ENCODE data around the gene PRDM4. TPM values are rescaled to one million over a fixed set of nuclear protein-coding genes. Genes with fewer than 3 reads are reported as not detected.

PRDM4 gene
- total RNA-seq, 2 experiments from 2014 or later, result 18.8 to 20.6 TPM

DNA sequence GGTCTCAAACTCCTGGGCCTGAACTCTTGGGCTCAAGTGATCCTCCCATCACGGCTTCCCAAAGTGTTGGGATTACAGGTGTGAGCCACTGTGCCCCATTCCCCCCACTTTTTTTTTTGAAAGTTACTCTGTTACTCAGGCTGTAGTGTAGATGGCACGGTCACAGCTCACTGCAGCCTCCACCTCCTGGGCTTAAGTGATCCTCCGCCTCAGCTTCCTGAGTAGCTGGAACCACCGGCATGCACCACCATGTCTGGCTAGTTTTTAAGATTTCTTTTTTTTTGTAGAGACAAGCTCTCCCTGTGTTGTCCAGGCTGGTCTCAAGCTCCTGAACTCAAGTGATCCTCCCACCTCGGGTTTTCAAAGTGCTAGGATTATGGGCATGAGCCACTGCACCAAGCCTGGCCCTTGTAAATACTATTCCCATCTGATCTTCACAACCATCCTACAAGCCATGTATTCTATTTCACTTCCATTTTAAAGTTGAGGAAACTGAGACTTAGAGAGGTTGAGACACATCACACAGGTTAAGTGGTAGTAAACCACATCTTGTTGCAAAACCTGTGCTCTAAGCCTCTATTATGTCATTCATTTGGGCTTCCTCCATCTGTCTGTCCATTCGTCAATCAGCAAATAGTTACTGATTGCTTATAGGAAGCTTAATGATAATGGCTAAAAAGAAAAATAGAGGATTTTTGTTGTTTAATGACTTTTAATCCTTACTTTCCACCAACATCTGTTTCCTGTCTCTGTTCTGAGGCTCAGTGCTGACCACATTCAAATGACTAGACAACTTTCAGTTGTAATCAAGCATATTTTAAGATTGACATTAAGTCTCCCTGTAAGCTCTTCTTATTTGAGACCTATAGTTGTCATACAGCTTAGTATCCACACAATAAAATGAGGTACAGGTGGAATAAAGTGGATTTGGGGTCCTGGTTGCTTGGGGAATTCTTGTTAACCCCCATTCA, 22.8 kb upstream of the PRDM4 start:
- H3K27me3 Mint-ChIP-seq (ENCODE audit: low read depth), result peaks cover 10% of the 10 kb centered on the region
- H3K27ac Mint-ChIP-seq, result no peak overlapping the region
- H3K9me3 Mint-ChIP-seq, result no peaks in the 10 kb centered on the region
- CTCF ChIA-PET, result interaction anchor here (1.1 kb wide), 1 partner anchor 113 kb away, joined by 3 read pairs; no protein-coding TSS in a partner anchor
- H3K4me3 Mint-ChIP-seq, result no peak overlapping the region
- no peaks in the 10 kb centered on the region for H3K4me1 Mint-ChIP-seq (ENCODE audit: low read depth)
- H3K36me3 Mint-ChIP-seq (ENCODE audit: low read depth), result no peaks in the 10 kb centered on the region
- no peak for DNase-seq
- intact Hi-C loops (cut with micrococcal nuclease), result no loop called here

DNA sequence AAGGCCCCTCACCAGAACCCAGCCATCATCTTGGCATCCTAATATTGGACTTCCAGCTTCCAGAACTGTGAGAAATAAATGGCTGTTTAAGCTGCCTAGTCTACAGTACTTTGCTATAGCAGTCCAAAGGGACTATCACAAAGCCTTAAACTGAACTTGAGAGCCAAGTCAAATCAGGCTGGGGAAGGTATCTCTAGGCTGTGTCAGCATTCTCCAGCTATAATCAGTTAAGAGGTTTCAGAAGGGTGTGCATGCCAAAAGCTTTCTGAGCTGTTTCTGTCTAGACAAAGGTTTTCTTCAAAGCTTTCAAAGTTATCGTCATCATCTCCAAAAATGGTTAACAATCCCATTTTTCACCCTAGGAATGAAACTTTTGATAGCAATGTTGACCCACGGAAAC, 21.1 kb upstream of the PRDM4 start:
- no peaks in the 10 kb centered on the region for H3K9me3 Mint-ChIP-seq
- intact Hi-C loops (cut with micrococcal nuclease), result no loop called here
- H3K27me3 Mint-ChIP-seq (ENCODE audit: low read depth), result peaks cover 19% of the 10 kb centered on the region
- CTCF ChIA-PET, result no interaction called here
- no peaks in the 10 kb centered on the region for H3K36me3 Mint-ChIP-seq (ENCODE audit: low read depth)
- H3K4me1 Mint-ChIP-seq (ENCODE audit: low read depth), result no peaks in the 10 kb centered on the region
- no peak overlapping the region for H3K4me3 Mint-ChIP-seq
- no peak for DNase-seq
- no peak overlapping the region for H3K27ac Mint-ChIP-seq

DNA sequence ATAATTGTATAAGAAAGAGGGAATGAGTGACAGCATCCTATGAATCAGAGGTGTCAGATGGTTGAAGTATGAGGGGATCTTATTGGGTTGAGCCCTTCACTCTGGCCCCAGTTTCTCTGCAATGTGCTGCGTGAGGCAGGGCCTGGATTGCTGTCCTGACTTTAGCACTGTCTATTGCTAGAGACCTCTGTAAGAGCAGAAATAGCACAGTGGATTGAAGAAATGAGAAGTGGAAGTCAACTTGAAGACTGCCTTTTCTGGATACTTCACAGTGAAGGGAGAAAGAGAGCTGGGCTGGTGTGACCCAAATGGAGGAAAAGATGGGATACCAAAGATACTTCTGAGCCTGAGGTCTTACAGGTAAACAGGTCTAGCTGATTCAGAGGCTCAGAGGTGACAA, 19.4 kb upstream of the PRDM4 start:
- Mint-ChIP-seq H3K4me1 (ENCODE audit: low read depth) (no peaks in the 10 kb centered on the region), H3K4me3 (no peak overlapping the region), H3K27ac (no peak overlapping the region), H3K9me3 (no peaks in the 10 kb centered on the region), H3K36me3 (ENCODE audit: low read depth) (no peaks in the 10 kb centered on the region), H3K27me3 (ENCODE audit: low read depth) (peaks cover 31% of the 10 kb centered on the region)
- no peak for DNase-seq
- CTCF ChIA-PET, result interaction anchor here (0.8 kb wide), 1 partner anchor 173 kb away, joined by 3 read pairs; no protein-coding TSS in a partner anchor
- intact Hi-C loops (cut with micrococcal nuclease), result no loop called here

DNA sequence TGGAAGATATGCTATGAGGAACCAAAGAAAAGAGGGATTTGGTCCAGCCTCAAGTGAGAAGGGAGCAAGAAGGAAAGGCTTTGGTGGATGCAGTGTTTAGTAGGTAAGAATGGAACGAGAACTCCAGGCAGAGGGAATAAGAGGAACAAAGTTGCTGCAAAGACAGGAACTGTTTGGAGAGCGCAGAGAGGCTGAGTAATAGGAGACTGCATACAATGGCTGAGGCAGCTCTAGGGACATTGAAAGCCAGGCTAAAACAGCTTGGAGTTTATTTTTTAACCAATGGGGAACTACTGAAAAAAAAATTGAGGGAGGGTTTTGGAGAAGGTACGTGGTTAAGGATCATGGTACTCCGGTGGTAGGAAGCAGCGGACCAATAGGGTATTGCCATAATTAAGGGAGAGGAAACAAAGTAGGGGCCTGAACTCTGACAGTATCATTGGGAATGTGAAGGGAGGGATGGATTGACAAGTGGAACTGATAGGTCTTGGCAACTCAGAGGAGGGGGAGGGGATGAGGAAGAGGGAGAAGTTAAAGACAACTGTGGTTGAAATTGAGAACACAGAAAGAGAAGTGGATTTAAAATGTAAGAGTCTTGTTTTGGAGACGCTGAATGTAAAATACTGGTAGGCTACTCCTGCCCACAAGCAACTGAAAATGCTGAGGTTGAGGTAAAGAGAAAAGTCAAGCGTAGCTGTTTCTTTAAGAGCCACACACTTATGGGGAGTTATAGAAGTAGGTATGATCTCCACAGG, 18.3 kb upstream of the PRDM4 start:
- H3K36me3 Mint-ChIP-seq (ENCODE audit: low read depth), result no peaks in the 10 kb centered on the region
- CTCF ChIA-PET, result no interaction called here
- H3K4me1 Mint-ChIP-seq (ENCODE audit: low read depth), result peaks cover 8% of the 10 kb centered on the region
- H3K27ac Mint-ChIP-seq, result no peak overlapping the region
- H3K27me3 Mint-ChIP-seq (ENCODE audit: low read depth), result peaks cover 39% of the 10 kb centered on the region
- intact Hi-C loops (cut with micrococcal nuclease), result no loop called here
- no peaks in the 10 kb centered on the region for H3K9me3 Mint-ChIP-seq
- no peak overlapping the region for H3K4me3 Mint-ChIP-seq
- no peak for DNase-seq

DNA sequence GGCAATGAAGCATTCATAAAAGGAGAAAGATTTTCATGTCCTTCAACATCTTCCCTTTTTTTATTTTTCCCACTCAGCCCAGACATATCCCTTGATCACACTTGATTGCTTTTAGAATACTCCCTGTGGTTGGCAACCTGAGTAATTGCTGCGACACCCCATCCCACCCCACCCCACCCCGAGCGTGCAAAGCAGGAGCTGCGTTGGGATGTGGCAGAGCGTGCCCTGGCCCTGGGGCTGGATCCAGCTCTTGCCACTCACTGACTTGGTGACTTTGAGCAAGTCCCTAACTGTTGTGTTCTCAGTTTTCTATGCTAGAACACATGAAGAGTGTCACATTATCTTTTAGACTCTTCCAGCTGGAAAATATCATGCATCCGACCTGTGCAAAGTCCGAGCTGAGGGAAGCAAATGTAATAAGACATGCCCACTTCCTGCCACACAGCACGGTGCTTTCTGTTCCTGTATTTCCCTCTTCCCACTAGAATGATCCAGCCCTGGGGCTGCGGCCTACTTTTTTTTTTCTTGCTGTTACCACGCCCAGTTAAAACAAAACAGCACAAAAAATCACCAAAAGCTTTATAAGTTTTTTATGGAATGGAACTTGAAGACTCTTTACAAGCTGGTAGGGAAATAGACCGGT, 17.6 kb upstream of the PRDM4 start:
- H3K4me3 Mint-ChIP-seq, result no peak overlapping the region
- no peak overlapping the region for H3K27ac Mint-ChIP-seq
- no peaks in the 10 kb centered on the region for H3K36me3 Mint-ChIP-seq (ENCODE audit: low read depth)
- H3K4me1 Mint-ChIP-seq (ENCODE audit: low read depth), result peaks cover 13% of the 10 kb centered on the region
- intact Hi-C loops (cut with micrococcal nuclease), result no loop called here
- CTCF ChIA-PET, result no interaction called here
- H3K9me3 Mint-ChIP-seq, result no peaks in the 10 kb centered on the region
- no peak for DNase-seq
- peaks cover 45% of the 10 kb centered on the region for H3K27me3 Mint-ChIP-seq (ENCODE audit: low read depth)

DNA sequence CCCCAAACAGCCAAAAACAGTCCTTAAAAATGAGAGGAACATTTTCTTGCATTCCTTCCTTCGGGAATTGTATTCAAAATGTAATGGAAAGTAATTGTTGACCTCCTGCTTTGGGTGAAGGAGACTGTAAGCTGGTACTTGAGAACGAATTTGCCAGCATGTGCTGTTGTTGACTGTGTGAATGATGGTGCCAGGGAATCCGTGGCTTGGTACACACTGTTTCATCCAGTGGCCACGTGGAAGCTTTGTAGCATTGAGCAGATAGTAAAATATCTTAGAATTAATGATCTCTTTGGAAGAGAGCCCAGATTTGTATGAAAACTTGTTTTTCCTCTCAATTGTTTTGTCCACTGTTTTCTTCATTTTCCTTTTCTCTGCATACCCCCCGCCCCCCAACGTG, 15.2 kb upstream of the PRDM4 start:
- Mint-ChIP-seq H3K27me3 (ENCODE audit: low read depth) (peaks cover 51% of the 10 kb centered on the region), H3K4me3 (no peak overlapping the region), H3K4me1 (ENCODE audit: low read depth) (peaks cover 13% of the 10 kb centered on the region), H3K27ac (no peak overlapping the region), H3K36me3 (ENCODE audit: low read depth) (no peaks in the 10 kb centered on the region), H3K9me3 (no peaks in the 10 kb centered on the region)
- DNase-seq, result no peak
- intact Hi-C loops (cut with micrococcal nuclease), result no loop called here
- CTCF ChIA-PET, result interaction anchor here (0.6 to 1.0 kb wide), 4 partner anchors 13 to 1471 kb away, joined by 3 to 7 read pairs (median 4); no protein-coding TSS in a partner anchor

DNA sequence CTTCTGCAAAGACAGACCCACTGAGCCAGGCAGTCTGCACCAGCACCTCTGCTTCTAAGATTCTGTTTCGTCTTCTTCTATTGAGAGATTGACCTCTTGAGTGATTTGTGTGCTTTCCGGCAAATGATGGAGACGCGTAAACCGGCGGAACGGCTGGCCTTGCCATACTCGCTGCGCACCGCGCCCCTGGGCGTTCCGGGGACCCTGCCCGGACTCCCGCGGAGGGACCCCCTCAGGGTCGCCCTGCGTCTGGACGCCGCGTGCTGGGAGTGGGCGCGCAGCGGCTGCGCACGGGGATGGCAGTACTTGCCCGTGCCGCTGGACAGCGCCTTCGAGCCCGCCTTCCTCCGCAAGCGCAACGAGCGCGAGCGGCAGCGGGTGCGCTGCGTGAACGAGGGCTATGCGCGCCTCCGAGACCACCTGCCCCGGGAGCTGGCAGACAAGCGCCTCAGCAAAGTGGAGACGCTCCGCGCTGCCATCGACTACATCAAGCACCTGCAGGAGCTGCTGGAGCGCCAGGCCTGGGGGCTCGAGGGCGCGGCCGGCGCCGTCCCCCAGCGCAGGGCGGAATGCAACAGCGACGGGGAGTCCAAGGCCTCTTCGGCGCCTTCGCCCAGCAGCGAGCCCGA, 14.3 kb upstream of the PRDM4 start:
- peak; percentile 8 for DNase-seq
- CTCF ChIA-PET, result no interaction called here
- Mint-ChIP-seq H3K27me3 (ENCODE audit: low read depth) (peaks cover 51% of the 10 kb centered on the region), H3K4me3 (no peak overlapping the region), H3K36me3 (ENCODE audit: low read depth) (no peaks in the 10 kb centered on the region), H3K4me1 (ENCODE audit: low read depth) (peaks cover 13% of the 10 kb centered on the region), H3K9me3 (no peaks in the 10 kb centered on the region), H3K27ac (no peak overlapping the region)
- intact Hi-C loops (cut with micrococcal nuclease), result no loop called here

DNA sequence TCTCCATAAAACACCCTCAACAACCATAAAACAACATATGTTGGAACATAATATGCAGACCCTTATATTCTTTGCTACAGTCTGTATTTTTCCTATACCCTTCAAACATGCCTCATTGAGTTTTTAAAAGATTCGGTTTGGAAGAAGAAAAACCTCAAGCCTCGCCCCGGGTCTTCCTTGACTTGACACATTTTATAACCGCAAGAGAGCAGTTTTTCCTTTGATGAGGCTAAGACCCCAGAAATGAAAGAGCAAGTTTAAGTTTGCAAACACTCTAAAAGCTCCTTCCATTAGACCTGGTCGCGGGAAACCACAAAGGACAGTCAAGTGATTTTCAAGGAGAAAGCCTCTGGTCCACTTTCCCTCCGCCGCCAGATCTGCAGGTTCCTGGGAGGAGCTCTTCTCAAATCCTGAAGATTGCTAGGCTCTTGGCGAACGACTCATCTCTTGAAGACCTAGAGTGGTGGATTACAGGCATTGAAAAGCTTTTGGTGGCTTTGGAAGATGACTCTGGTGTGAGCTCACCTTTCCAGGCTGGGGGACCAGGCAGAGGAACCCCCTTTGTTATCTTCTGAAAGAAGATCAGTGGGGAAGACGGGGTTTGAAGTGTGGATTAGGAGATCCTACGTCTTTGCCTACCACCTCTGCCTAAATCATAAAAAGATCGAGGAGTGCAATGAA, 13.6 kb upstream of the PRDM4 start, which contains the start of gene ASCL4:
Gene ASCL4, plus strand, starts transcription at position 356 of the 681 bp plus-strand sequence. CDS start 515 bp downstream, outside the sequence.
- Mint-ChIP-seq H3K4me1 (ENCODE audit: low read depth) (peaks cover 13% of the 10 kb centered on the region), H3K36me3 (ENCODE audit: low read depth) (no peaks in the 10 kb centered on the region), H3K27ac (no peak within 1 kb of the TSS), H3K27me3 (ENCODE audit: low read depth) (peaks cover 50% of the 10 kb centered on the region), H3K4me3 (no peak within 1 kb of the TSS), H3K9me3 (no peaks in the 10 kb centered on the region)
- intact Hi-C loops (cut with micrococcal nuclease), result no loop called here
- no peak for DNase-seq
- CTCF ChIA-PET, result no interaction called here

DNA sequence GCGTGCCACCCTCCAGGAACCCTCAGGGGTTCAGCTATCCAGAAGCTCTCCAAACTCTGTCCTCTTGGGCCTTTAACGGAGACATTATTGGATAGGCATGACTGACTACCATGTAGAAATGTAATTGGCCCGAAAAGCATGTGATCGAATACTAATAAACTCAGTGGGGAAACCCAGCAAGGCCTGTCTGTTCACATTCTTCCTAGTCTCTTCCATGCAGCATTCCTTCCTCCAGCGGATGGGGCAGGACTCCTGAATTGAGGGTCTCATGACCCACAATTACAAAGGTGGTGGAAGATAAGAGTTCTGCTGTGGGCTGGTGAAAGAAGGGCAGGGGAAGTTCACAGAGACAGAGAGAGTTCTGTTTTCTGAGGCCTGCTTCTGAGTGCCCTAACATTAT, 6.5 kb upstream of the PRDM4 start:
- DNase-seq, result no peak
- Mint-ChIP-seq H3K27ac (no peak overlapping the region), H3K4me3 (no peak overlapping the region), H3K36me3 (ENCODE audit: low read depth) (no peaks in the 10 kb centered on the region), H3K27me3 (ENCODE audit: low read depth) (no peaks in the 10 kb centered on the region), H3K4me1 (ENCODE audit: low read depth) (no peaks in the 10 kb centered on the region), H3K9me3 (peaks cover 1% of the 10 kb centered on the region)
- intact Hi-C loops (cut with micrococcal nuclease), result loop anchor here (10.0 kb wide), 1 partner anchor 1087 kb away; the partner anchor contains the start of gene SSH1
- CTCF ChIA-PET, result interaction anchor here (0.6 kb wide), 1 partner anchor 98 kb away, joined by 4 read pairs; no protein-coding TSS in a partner anchor

DNA sequence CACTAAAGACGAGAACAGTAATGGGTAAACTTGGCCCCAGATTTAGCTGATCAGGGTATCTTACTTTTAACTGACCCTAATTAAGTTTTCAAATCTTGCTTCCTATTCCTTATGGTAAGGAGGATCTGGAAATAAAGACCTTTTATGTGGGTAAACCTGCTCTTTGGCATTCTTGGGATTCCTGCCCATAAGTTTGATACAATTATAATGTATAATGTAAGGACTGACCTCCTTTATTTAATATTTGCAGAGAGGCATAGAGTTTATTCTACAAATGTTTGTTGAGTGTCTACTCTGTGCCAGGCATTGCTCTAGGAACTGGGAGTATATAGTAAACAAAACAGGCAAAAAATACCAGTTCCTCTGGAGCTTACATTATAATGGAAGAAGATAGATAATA, 4.4 kb upstream of the PRDM4 start:
- Mint-ChIP-seq H3K4me1 (ENCODE audit: low read depth) (peaks cover 4% of the 10 kb centered on the region), H3K36me3 (ENCODE audit: low read depth) (no peaks in the 10 kb centered on the region), H3K4me3 (no peak overlapping the region), H3K27me3 (ENCODE audit: low read depth) (no peaks in the 10 kb centered on the region), H3K27ac (no peak overlapping the region), H3K9me3 (peaks cover 1% of the 10 kb centered on the region)
- no peak for DNase-seq
- CTCF ChIA-PET, result no interaction called here
- intact Hi-C loops (cut with micrococcal nuclease), result loop anchor here (10.0 kb wide), 1 partner anchor 1089 kb away; the partner anchor contains the start of gene SSH1

DNA sequence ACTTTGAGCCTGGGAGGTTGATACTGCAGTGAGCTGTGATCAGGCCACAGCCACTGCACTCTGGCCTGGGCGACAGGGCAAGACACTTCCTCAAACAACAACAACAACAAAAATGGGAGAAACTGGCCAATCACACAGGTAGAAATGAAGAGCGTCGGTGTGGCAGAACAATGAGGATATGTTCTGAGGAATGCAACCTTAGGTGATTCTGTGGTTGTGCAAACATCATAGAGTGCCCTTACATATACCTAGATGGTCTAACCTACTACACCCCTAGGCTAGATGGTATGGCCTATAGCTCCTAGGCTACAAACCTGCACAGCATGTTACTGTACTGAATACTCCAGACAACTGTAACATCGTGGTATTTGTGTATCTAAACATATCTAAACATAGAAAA, 3.7 kb upstream of the PRDM4 start:
- Mint-ChIP-seq H3K9me3 (peaks cover 1% of the 10 kb centered on the region), H3K36me3 (ENCODE audit: low read depth) (no peaks in the 10 kb centered on the region), H3K4me1 (ENCODE audit: low read depth) (peaks cover 9% of the 10 kb centered on the region), H3K27ac (no peak overlapping the region), H3K27me3 (ENCODE audit: low read depth) (no peaks in the 10 kb centered on the region), H3K4me3 (no peak overlapping the region)
- intact Hi-C loops (cut with micrococcal nuclease), result loop anchor here (10.0 kb wide), 1 partner anchor 1090 kb away; the partner anchor contains the start of gene SSH1
- CTCF ChIA-PET, result no interaction called here
- DNase-seq, result no peak
